GM19372 (cell line): ENCODE results near the gene BNIPL.
A peak's percentile ranks its signal among the peaks of the same experiment; 100 is the strongest.

Experiments used
- ATAC-seq: cut with Tn5 transposase; IDR thresholded peaks from one replicate; pipeline ENCODE4 v1.9.1; 2021; ENCODE audit warnings: mild to moderate bottlenecking, low read depth, moderate library complexity; ENCODE audit not compliant: unreplicated experiment

BNIPL gene

GRCh38 chr1:151054971-151055547 lies 18.7 kb downstream of the BNIPL start:
- ATAC-seq = no peak

GRCh38 chr1:151055581-151055980 lies 19.2 kb downstream of the BNIPL start:
- ATAC-seq = no peak

- no peak for ATAC-seq
Observed at GRCh38 chr1:151056149-151056548, 19.8 kb downstream of the BNIPL start.

DNA sequence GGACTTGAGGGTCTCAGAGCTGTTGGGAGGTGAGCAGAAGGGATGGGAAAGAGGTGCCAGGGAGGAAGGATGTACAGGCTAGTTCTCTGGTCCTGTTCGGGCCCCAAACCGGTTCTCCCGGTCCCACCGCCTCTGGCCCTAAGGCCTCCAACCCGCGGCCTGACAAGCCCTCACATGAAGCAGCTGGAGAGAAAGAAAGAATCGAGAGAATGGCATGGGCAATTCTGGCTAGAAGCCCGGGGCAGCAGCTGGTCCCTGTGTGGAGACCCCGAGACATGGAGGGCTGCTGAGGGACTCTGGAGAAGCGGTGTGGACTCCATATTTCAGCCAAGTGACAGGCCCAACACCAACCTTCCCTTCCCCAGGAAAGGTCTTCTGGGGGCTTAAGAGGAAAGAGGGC lies 22.3 kb downstream of the BNIPL start:
- no peak for ATAC-seq

DNA sequence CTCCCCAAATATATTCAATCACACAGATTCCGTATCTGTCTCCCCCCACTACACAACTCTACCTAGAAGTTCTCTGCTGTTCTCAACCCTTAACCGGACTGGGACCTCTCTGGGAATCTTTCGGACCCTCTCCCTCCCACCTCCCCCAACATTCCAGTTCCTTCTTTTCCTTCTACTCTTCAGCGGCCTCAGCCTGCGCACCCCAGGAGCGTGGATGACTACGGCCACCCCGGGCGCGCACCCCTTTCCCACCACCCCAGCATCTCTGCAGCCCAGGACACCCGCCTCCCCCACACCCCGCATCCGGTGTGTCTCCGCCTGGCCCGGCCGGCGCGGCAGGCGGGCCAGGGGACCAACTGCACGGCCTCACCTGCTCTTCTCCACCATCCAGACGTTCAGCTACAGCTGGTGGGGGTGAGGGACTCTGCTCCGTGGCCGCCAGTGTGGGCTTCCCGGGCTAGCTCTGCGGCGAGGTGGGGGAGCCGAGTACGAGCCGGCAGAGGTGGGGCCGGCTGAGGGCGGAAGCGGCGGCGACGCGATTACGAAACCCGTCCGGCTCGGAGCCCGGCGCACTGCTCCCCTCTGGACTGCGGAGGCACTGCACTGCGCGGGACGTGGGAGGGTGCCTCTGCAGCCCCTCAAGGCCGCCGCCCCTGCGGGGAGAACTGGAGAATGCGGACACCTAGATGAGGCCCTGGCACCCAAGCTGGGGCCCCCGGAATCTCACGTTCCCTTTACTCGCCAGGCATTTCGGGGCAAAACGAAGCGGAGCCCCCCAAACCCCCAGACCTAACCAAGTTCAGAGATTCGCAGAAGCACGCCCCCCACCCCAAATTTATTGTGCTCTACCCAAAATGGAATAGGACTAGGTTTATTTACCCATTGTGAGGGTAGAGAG lies 23.0 kb downstream of the BNIPL start, which contains the start of gene CDC42SE1:
CDC42SE1 (minus strand) TSS at position 514 of the 898 bp plus-strand sequence. CDS start 3,892 bp downstream, outside the sequence.
- peak; percentile 75 for ATAC-seq

DNA sequence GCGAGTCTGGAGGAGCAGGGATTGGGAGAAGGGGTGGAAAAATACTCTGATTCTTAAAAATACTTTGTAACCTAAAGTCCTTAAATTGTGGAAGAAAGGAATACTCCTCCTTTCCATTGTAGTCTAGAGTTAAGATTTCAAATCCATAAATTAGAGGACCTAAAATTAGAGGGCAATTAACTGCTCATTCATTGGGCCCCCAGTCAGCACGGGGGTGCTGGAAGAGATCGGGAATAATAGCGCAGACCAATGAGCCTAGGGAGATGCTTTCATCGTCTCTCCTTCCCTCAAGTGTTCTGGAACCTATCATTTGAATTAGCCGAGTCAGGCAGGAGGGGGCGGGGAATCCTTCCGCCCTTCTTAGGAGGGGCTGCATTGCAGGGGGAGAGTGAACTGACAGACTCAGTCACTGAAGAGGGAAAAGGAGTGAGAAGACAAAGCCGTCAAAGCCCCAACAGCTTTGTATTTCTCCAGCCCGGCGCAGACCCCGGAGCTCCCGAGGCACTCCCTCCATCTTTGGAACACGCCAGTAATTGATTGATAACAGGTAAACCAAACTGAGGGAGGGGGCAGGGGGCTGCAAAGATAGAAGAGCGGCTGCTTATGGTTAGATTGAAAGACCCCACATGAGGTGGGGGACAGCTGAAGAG lies 23.7 kb downstream of the BNIPL start, which contains the start of gene MLLT11:
MLLT11 (plus strand) TSS at position 391 of the 650 bp plus-strand sequence. CDS start 6,828 bp downstream, outside the sequence.
- ATAC-seq = no peak

DNA sequence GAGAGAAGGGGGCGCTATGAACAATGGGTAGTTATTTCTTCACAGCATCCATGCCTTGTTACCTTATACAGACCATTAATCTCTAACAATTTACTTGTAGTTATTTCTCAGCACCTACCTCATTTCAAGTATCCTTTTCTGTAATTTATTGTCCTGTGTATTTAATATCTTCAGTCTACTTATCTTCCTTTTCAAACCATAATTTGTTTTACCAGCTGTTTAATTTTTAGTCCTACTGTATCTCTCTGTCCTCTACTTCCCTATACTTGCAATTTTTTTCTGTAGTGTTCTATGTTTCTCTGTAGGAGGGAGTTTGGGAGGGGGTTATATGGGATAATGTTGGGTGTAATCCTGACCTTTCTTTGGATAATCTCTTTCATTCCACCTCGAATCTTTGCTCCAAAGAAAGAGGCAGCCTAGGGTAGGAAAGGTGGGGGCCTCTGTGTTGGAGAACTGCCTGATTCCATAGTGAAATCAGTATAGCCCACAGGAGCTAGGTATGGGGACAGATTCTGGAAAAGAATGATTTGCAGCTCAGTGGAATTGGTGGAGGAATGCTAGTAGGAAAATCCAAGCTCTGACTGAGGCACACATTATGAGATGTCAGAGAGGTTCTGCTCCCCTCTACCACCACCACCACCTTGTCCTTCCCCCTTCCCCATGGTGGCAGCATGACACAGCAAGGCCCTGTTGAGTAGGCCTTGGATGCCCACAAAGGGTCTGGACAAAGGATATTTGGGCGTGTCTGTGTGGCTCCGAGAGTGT lies 24.5 kb downstream of the BNIPL start:
- ATAC-seq = no peak

DNA sequence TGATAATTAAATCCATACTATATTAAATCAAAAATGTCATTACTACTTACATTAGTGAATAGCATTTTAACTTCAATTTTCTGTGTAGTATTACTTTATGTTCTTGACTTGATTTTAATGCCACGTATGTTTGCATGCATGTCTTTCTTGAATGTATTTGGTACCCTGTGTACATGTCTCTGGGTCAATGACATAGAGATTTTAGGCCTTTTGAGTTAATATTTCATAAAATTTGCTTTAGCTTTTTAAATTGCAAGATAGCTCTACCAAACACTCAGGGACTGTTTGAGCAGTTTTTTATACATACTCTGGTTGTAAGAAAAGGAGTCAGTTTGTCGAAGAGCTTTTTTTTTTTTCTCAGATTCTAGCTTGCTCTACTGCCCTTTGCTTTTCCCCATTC lies 25.3 kb downstream of the BNIPL start:
- ATAC-seq = no peak

- ATAC-seq = no peak
Observed at GRCh38 chr1:151062741-151063371, 26.5 kb downstream of the BNIPL start.

GRCh38 chr1:151065089-151065645 lies 28.8 kb downstream of the BNIPL start:
- ATAC-seq = no peak

- ATAC-seq = no peak
Observed at GRCh38 chr1:151067185-151067584, 30.8 kb downstream of the BNIPL start.

DNA sequence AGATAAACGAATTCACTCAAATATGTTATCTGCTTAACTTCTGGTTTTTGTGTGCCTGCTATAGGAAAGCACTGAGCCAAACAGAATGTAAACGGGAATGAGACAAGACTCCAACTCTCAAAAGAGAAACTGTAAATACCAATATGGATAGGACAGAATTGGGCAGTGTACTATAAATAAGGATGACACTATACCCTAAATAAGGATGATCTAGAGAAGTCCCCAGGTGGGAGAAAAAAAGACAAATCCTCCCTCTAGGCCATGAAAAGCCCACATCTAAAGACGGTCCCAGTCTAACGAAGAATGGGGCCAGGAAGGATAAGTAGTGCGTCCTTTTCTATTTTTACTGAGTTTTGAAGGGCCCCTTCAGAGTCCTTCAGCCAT lies 32.7 kb downstream of the BNIPL start:
- no peak for ATAC-seq

- ATAC-seq = peak; percentile 73
Observed at GRCh38 chr1:151070474-151071276, 34.3 kb downstream of the BNIPL start, which contains the start of gene GABPB2. TSS of gene GABPB2 (plus strand) at chr1:151070761. CDS start at chr1:151088190, 17,429 bp downstream.

- ATAC-seq = no peak
Observed at GRCh38 chr1:151072224-151072623, 35.8 kb downstream of the BNIPL start.

GRCh38 chr1:151085953-151086559 lies 49.7 kb downstream of the BNIPL start:
- no peak for ATAC-seq
